ENCODE measurements around the gene RC3H1. TPM values are rescaled to one million over a fixed set of nuclear protein-coding genes. Genes with fewer than 3 reads are reported as not detected.

Gene RC3H1
- polyA plus RNA-seq, 1 donor, result 18.8 TPM

DNA sequence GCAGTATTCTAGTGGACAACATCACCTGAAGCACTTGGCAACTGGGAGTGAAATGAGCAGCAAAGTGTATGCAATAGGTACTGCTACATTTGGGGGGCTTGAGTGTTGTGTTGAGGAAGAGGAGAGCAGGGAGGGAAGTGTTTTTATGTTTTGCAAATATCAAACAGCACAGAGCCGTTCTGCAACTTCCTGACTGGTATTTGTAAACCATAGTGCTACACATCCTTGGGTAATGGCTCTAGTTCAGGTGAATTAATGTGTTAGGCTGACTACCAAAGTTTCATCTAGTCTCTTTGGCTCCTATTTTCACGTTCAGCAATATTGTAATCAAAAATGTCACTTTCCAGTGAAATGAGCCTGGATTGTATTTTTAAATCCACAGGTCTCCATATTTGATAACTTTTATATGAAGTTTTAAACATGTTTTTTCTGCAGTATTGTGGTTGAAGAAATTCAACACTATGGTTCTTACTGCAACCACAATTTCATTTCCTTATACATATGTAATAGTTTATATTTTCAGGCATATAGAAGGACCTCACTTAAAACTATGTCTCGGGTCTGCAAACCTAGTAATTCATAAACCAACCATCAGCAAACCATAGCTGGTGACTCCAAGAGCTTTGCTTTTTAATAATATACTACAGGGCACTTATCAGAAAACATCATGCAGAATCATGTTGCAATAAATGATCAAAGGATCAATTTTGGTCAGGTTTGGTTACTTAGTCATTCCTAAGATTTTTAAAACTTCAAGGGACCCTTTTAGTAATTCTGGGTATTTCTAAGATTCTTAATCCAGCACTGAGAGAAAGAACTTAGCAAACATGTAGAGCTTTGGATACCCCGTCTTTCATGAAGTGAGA is 135.2 kb downstream of the RC3H1 start:
- DNase-seq, result no peak

DNA sequence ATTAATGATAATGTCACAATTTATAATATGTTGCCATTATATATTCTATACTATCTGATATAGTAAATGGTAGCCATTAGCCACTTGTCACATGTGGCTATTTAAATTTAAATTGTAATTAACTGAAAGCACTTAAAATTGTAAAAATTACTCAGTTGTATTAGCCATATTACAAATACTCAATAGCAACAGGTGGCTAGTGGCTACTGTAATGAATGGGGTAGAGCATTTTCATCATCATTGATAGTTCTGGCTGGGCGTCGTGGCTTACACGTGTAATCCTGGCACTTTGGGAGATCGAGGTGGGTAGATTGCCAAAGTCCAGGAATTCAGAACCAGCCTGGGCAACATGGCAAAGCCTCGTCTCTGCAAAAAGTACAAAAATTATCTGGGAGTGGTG is 137.5 kb downstream of the RC3H1 start:
- no peak for DNase-seq

Other genes with a start within 250 kb of the RC3H1 start
- gene DARS2, start 197.7 kb downstream of the RC3H1 start, polyA plus RNA-seq (ENCODE audit: insufficient read length), result 33.3 TPM
- gene CENPL, start 197.5 kb downstream of the RC3H1 start, polyA plus RNA-seq (ENCODE audit: insufficient read length), result 15.7 TPM
- gene GAS5, start 154.4 kb downstream of the RC3H1 start, polyA plus RNA-seq (ENCODE audit: insufficient read length), result 612 TPM
- gene ZBTB37, start 154.0 kb downstream of the RC3H1 start, polyA plus RNA-seq (ENCODE audit: insufficient read length), result 13.8 TPM
- gene SERPINC1, start 105.0 kb downstream of the RC3H1 start, polyA plus RNA-seq (ENCODE audit: insufficient read length), result 0.28 TPM
- gene RABGAP1L, start 137.2 kb upstream of the RC3H1 start, polyA plus RNA-seq (ENCODE audit: insufficient read length), result 28.0 TPM